Prostate gland (tissue), 2 donors: ENCODE results near the gene NDUFB1. TPM values are rescaled to one million over a fixed set of nuclear protein-coding genes. Genes with fewer than 3 reads are reported as not detected.
A peak's percentile ranks its signal among the peaks of the same experiment; 100 is the strongest.

ENCODE experiments used
- DNase-seq: peaks from one replicate; pipeline ENCODE4 v3.0.0-alpha.2; 2019; ENCODE audit warnings: low spot score
- H3K27ac ChIP-seq, 2 donors: fragments of 200-600 bp; sonication (generic); 2 replicates each; pipeline ENCODE4 v1.5.1; 2017 to 2019
- H3K27me3 ChIP-seq: fragments of 200-600 bp; sonication (generic); replicated peaks from 2 replicates; pipeline ENCODE4 v1.5.1; 2019; ENCODE audit not compliant: insufficient read depth
- H3K36me3 ChIP-seq, 2 donors: fragments of 200-600 bp; sonication (generic); 1 replicate in 1 of 2; 2 replicates in 1 of 2; pipeline versions ENCODE4 v1.5.1 to v1.8.1; 2017 to 2019
- H3K4me1 ChIP-seq: fragments of 200-600 bp; sonication (generic); replicated peaks from 2 replicates; pipeline ENCODE4 v1.5.1; 2019
- H3K4me3 ChIP-seq, 2 donors: fragments of 200-600 bp; sonication (generic); 2 replicates each; pipeline ENCODE4 v1.5.1; 2017 to 2019
- H3K9me3 ChIP-seq: fragments of 200-600 bp; sonication (generic); 2 replicates; pipeline ENCODE4 v1.5.1; 2017
- POLR2A ChIP-seq: fragments of 450-650 bp; IDR thresholded peaks from one replicate; pipeline ENCODE4 v1.6.1; 2016; ENCODE audit warnings: antibody characterized with exemption, mild to moderate bottlenecking
- POLR2AphosphoS5 ChIP-seq: sonication (generic); formaldehyde crosslinking; IDR thresholded peaks from one replicate; pipeline ENCODE4 v1.6.1; 2017; ENCODE audit warnings: antibody characterized with exemption
- WGBS: methylation state at CpG from one replicate; pipeline ENCODE4 v1.1.5; 2018; 5-methylcytosine and 5-hydroxymethylcytosine counted together
- intact Hi-C: fragments of 100-400 bp; cut with DNase I; formaldehyde crosslinking; loops from one replicate; pipeline ENCODE4 v1.14.2; 2022
- total RNA-seq, 2 donors: library from RNA; depleted of rRNA; stranded (reverse); fragments of >200 nt; gene quantifications; one replicate each; pipeline ENCODE4 v1.1.0, GENCODE V29; 2016
- TF ChIP-seq, protein P1 (sequence below), 4 experiments: fragments of 200-600 bp in 2 of 4; fragments of 450-650 bp in 2 of 4; sonication (generic) in 2 of 4; IDR thresholded peaks; 1 replicate in 3 of 4; 2 replicates in 1 of 4; pipeline ENCODE4 v1.5.1; 2016 to 2019; ENCODE audit warnings: antibody characterized with exemption in 4 of 4, mild to moderate bottlenecking in 2 of 4, moderate library complexity in 2 of 4

Gene NDUFB1
- total RNA-seq, 2 donors from 2014 or later: 211 to 351 TPM

DNA sequence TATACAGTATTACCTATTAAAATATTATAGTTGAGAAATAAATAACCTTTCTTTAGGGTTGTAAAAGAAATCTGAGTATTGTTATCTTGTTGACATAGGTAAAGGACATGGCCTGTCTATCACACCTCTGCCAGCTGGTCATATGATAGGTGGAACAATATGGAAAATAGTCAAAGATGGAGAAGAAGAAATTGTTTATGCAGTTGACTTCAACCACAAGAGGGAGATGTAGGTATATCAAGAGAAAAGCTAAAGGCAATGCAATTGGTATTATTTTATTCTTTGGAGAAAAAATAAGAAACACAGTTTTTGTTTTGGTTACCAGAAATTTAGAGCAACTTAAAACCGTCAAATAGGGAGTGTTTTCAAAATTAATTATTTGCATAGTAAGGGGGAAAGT, 13.8 kb upstream of the NDUFB1 start:
- Histone ChIP-seq H3K36me3 (no peaks in the 10 kb centered on the region), H3K9me3 (no peaks in the 10 kb centered on the region), H3K4me1 (no peaks in the 10 kb centered on the region), H3K4me3 (no peak overlapping the region), H3K27ac (no peak overlapping the region), H3K27me3 (no peaks in the 10 kb centered on the region)
- intact Hi-C loops: no loop called here
- DNase-seq: no peak
- WGBS: 43% methylated on average over 1 of the region's 1 CpG
- TF ChIP-seq, protein P1, sequence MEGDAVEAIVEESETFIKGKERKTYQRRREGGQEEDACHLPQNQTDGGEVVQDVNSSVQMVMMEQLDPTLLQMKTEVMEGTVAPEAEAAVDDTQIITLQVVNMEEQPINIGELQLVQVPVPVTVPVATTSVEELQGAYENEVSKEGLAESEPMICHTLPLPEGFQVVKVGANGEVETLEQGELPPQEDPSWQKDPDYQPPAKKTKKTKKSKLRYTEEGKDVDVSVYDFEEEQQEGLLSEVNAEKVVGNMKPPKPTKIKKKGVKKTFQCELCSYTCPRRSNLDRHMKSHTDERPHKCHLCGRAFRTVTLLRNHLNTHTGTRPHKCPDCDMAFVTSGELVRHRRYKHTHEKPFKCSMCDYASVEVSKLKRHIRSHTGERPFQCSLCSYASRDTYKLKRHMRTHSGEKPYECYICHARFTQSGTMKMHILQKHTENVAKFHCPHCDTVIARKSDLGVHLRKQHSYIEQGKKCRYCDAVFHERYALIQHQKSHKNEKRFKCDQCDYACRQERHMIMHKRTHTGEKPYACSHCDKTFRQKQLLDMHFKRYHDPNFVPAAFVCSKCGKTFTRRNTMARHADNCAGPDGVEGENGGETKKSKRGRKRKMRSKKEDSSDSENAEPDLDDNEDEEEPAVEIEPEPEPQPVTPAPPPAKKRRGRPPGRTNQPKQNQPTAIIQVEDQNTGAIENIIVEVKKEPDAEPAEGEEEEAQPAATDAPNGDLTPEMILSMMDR (IDR thresholded peaks at IDR 0.05): peak; percentile 26 to 57 (median 40)
- TF ChIP-seq POLR2A (no peak), POLR2AphosphoS5 (no peak)

DNA sequence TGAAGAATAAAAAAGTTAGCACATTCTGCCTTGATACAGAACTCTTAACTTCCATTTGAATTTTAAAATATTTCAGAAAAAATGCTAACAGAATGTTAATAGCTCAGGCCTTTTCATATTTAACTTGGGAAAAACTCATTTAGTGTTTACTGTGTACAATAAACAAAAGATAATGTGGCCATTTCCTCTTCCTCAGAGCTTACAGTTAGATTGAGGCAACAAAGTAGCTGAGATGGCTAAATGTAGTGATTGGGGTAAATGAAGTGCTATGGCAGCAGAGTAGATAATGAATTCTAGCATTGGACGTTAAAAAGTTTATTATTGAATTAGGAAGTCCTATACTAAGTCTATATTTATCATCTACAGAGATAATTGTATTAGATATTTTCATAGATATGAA, 12.9 kb upstream of the NDUFB1 start:
- intact Hi-C loops: no loop called here
- H3K27me3 ChIP-seq: no peaks in the 10 kb centered on the region
- H3K36me3 ChIP-seq: no peaks in the 10 kb centered on the region
- TF ChIP-seq, protein P1 (IDR thresholded peaks at IDR 0.05): no peak
- TF ChIP-seq POLR2AphosphoS5 (no peak), POLR2A (no peak)
- WGBS: 56% methylated on average over 1 of the region's 1 CpG
- H3K4me3 ChIP-seq: no peak overlapping the region
- no peaks in the 10 kb centered on the region for H3K4me1 ChIP-seq
- DNase-seq: no peak
- H3K9me3 ChIP-seq: no peaks in the 10 kb centered on the region
- no peak overlapping the region for H3K27ac ChIP-seq

DNA sequence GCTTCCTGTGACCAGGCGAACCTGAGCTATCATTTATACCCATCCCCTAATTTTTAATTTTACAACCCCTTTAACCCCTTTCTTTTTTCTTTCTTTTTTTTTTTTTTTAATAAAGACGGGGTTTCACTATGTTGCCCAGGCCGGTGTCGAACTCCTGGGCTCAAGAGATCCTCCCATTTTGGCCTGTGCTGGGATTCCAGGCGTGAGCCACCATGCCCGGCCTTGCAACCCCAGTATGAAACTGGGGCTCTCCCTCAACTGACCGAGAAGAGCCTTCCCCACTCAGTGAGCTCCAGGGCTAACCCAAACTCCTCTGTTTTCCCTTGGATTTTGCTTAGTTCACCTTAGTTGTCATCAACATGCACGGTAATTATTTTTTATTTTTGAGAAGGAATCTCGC, 1.3 kb upstream of the NDUFB1 start:
- H3K27me3 ChIP-seq: no peaks in the 10 kb centered on the region
- intact Hi-C loops: loop anchor here (10.0 kb wide), 2 partner anchors 562 to 662 kb away; no protein-coding TSS in a partner anchor
- DNase-seq: no peak
- 25% methylated on average over 9 of the region's 9 CpGs for WGBS
- TF ChIP-seq, protein P1 (IDR thresholded peaks at IDR 0.05): no peak
- TF ChIP-seq POLR2A (no peak), POLR2AphosphoS5 (no peak)
- no peak overlapping the region for H3K27ac ChIP-seq
- H3K4me1 ChIP-seq: no peaks in the 10 kb centered on the region
- H3K9me3 ChIP-seq: no peaks in the 10 kb centered on the region
- H3K36me3 ChIP-seq: no peaks in the 10 kb centered on the region
- H3K4me3 ChIP-seq: peak overlapping the region; percentile 80 to 94

DNA sequence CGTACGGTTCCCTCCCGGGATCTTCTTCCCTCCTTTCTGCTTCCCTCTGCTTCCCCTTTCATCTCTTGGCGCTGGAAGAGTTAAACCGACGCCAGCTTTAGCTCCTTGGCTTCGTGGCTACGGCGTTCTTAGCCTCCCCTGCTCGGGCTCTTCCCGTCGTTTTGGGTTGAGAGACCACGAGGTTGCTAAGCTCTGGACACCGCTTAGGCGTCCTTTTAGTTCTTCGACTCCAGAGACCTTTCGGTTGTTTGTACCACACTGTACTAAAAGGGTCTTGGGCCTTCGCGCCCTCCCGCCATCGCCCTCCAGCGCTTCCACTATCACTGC, 808 bp upstream of the NDUFB1 start:
- H3K4me3 ChIP-seq: peak overlapping the region; percentile 80 to 94
- H3K36me3 ChIP-seq: no peaks in the 10 kb centered on the region
- intact Hi-C loops: loop anchor here (10.0 kb wide), 2 partner anchors 562 to 662 kb away; no protein-coding TSS in a partner anchor
- H3K4me1 ChIP-seq: no peaks in the 10 kb centered on the region
- TF ChIP-seq POLR2A: no peak
- TF ChIP-seq, protein P1 (IDR thresholded peaks at IDR 0.05): no peak
- no peak for TF ChIP-seq POLR2AphosphoS5
- H3K27me3 ChIP-seq: no peaks in the 10 kb centered on the region
- WGBS: under 1% methylated on average over 22 of the region's 22 CpGs
- no peaks in the 10 kb centered on the region for H3K9me3 ChIP-seq
- no peak for DNase-seq
- peak overlapping the region; percentile 86 to 87 for H3K27ac ChIP-seq

DNA sequence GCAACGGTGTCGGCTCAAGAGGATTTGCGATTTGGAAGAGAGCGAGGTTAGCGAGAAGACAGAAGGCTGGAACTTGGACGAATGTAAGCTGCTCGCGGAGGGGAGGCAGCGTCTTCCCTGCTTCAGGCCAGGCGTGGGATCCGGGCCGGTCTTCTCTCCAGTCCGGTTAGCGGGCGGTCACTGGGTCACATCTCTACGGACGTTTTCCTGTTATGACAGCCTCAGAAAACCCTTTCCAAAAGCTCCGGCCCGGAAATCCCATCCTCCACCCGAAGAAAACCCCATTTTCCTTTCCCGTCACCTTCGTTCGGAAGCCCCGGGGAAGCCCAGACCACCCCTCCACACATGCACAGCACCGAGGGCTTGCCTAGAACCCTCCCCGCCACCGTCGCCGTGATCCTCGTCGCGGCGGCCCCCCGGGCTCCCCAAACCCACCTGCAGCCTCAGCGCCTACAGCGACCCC, 268 bp downstream of the NDUFB1 start:
- intact Hi-C loops: loop anchor here (2.0 to 10.0 kb wide), 3 partner anchors 14 to 664 kb away; partner anchors contain the start of gene ATXN3
- under 1% methylated on average over 36 of the region's 36 CpGs for WGBS
- peak; percentile 25 for DNase-seq
- Histone ChIP-seq H3K27me3 (no peaks in the 10 kb centered on the region), H3K9me3 (no peaks in the 10 kb centered on the region), H3K36me3 (no peaks in the 10 kb centered on the region), H3K4me3 (peak overlapping the region; percentile 80 to 94), H3K4me1 (no peaks in the 10 kb centered on the region), H3K27ac (peak overlapping the region; percentile 86 to 87)
- TF ChIP-seq POLR2AphosphoS5: no peak
- TF ChIP-seq POLR2A: no peak
- TF ChIP-seq, protein P1 (IDR thresholded peaks at IDR 0.05): no peak
